ENCODE measurements around the gene XXYLT1. TPM values are rescaled to one million over a fixed set of nuclear protein-coding genes. Genes with fewer than 3 reads are reported as not detected.

Gene XXYLT1
- total RNA-seq, 1 experiment from 2014 or later = 23.4 TPM

DNA sequence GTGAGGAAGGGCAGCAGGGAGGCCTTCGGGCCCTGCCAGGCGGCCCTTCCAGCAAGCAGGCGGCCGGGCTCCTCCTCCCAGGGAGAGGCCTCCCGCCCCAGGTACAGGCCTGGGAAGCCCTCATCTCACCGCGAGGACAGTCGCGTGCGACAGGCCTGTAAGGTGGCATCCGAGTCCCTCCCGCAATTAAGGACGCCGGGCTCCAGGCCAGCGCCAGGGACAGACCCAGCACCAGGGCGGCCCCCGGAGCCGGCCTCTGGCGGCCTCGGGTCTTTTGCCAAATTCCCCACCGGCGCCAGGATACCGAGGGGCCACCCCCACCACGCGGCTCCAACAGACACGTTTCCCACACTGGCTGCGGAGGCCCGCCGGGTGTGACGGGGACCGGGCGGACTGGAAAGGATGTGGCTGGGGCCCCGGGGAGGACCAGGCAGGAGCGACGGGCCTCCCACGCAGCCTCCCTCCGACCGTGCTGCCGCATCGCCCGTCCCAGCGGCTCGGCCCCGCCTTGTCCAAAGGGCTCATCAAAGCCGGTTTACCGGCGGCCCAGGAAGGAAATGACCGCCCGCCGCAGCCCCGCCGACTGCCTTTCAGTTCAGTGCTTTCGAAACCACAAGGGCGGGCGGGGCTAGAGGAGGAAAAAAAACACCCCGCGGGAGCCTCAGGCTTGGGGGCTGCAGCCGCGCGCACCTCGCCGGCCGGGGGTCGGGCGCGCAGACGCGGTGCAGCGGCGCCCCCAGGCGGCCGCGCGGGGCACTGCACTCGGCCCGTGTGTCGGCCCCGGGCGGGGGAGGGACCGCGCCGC, 11.3 kb downstream of the XXYLT1 start (continued):
- TF ChIP-seq, protein P1, sequence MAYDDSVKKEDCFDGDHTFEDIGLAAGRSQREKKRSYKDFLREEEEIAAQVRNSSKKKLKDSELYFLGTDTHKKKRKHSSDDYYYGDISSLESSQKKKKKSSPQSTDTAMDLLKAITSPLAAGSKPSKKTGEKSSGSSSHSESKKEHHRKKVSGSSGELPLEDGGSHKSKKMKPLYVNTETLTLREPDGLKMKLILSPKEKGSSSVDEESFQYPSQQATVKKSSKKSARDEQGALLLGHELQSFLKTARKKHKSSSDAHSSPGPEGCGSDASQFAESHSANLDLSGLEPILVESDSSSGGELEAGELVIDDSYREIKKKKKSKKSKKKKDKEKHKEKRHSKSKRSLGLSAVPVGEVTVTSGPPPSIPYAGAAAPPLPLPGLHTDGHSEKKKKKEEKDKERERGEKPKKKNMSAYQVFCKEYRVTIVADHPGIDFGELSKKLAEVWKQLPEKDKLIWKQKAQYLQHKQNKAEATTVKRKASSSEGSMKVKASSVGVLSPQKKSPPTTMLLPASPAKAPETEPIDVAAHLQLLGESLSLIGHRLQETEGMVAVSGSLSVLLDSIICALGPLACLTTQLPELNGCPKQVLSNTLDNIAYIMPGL (CRISPR knock-in tag; IDR thresholded peaks at IDR 0.05) = 0 out of 2 replicates have a peak, but pooled peaks have one; percentile 10
- TF ChIP-seq ATF1 (CRISPR knock-in tag; IDR thresholded peaks at IDR 0.05) (no peak), TEAD4 (CRISPR knock-in tag; IDR thresholded peaks at IDR 0.05) (no peak), GRHL2 (CRISPR knock-in tag; IDR thresholded peaks at IDR 0.05; ENCODE audit: insufficient replicate concordance, severe bottlenecking) (no peak), ZNF219 (CRISPR knock-in tag; IDR thresholded peaks at IDR 0.05; ENCODE audit: borderline replicate concordance) (no peak), SMAD4 (CRISPR knock-in tag; IDR thresholded peaks at IDR 0.05) (no peak), FOXJ3 (CRISPR knock-in tag; IDR thresholded peaks at IDR 0.05; ENCODE audit: borderline replicate concordance) (no peak)
- TF ChIP-seq, protein P2, sequence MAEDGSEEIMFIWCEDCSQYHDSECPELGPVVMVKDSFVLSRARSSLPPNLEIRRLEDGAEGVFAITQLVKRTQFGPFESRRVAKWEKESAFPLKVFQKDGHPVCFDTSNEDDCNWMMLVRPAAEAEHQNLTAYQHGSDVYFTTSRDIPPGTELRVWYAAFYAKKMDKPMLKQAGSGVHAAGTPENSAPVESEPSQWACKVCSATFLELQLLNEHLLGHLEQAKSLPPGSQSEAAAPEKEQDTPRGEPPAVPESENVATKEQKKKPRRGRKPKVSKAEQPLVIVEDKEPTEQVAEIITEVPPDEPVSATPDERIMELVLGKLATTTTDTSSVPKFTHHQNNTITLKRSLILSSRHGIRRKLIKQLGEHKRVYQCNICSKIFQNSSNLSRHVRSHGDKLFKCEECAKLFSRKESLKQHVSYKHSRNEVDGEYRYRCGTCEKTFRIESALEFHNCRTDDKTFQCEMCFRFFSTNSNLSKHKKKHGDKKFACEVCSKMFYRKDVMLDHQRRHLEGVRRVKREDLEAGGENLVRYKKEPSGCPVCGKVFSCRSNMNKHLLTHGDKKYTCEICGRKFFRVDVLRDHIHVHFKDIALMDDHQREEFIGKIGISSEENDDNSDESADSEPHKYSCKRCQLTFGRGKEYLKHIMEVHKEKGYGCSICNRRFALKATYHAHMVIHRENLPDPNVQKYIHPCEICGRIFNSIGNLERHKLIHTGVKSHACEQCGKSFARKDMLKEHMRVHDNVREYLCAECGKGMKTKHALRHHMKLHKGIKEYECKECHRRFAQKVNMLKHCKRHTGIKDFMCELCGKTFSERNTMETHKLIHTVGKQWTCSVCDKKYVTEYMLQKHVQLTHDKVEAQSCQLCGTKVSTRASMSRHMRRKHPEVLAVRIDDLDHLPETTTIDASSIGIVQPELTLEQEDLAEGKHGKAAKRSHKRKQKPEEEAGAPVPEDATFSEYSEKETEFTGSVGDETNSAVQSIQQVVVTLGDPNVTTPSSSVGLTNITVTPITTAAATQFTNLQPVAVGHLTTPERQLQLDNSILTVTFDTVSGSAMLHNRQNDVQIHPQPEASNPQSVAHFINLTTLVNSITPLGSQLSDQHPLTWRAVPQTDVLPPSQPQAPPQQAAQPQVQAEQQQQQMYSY (CRISPR knock-in tag; IDR thresholded peaks at IDR 0.05) = no peak

DNA sequence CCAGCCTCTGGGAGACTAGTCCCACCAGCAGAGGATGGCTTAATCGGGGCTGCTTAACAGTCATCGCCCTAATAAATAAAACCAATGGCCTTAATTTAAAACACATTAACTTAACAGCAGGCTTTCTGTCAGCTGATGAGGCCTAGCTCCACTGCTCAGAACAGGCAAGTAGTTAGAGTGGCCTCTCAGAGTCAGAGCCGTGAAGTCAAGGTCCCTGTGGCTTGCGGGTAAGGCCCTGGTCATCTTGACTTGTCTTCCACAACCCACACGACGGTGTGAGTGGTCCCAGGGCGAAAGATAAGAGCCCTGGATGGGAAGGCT, 11.8 kb downstream of the XXYLT1 start:
- Mint-ChIP-seq H3K27me3 (ENCODE audit: low read depth) (no peaks in the 10 kb centered on the region), H3K36me3 (no peaks in the 10 kb centered on the region), H3K4me1 (peaks cover 47% of the 10 kb centered on the region), H3K4me3 (peak overlapping the region; percentile 58), H3K27ac (no peak overlapping the region), H3K9me3 (no peaks in the 10 kb centered on the region)
- TF ChIP-seq, protein P3, sequence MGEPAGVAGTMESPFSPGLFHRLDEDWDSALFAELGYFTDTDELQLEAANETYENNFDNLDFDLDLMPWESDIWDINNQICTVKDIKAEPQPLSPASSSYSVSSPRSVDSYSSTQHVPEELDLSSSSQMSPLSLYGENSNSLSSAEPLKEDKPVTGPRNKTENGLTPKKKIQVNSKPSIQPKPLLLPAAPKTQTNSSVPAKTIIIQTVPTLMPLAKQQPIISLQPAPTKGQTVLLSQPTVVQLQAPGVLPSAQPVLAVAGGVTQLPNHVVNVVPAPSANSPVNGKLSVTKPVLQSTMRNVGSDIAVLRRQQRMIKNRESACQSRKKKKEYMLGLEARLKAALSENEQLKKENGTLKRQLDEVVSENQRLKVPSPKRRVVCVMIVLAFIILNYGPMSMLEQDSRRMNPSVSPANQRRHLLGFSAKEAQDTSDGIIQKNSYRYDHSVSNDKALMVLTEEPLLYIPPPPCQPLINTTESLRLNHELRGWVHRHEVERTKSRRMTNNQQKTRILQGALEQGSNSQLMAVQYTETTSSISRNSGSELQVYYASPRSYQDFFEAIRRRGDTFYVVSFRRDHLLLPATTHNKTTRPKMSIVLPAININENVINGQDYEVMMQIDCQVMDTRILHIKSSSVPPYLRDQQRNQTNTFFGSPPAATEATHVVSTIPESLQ (CRISPR knock-in tag; IDR thresholded peaks at IDR 0.05) = no peak
- TF ChIP-seq MXD4 (CRISPR knock-in tag; IDR thresholded peaks at IDR 0.05; ENCODE audit: borderline replicate concordance) (no peak), NR2C2 (CRISPR knock-in tag; IDR thresholded peaks at IDR 0.05) (no peak), NR1H2 (CRISPR knock-in tag; IDR thresholded peaks at IDR 0.05) (no peak), FOXJ3 (CRISPR knock-in tag; IDR thresholded peaks at IDR 0.05; ENCODE audit: borderline replicate concordance) (no peak)
- TF ChIP-seq, protein P4, sequence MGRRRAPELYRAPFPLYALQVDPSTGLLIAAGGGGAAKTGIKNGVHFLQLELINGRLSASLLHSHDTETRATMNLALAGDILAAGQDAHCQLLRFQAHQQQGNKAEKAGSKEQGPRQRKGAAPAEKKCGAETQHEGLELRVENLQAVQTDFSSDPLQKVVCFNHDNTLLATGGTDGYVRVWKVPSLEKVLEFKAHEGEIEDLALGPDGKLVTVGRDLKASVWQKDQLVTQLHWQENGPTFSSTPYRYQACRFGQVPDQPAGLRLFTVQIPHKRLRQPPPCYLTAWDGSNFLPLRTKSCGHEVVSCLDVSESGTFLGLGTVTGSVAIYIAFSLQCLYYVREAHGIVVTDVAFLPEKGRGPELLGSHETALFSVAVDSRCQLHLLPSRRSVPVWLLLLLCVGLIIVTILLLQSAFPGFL (CRISPR knock-in tag; IDR thresholded peaks at IDR 0.05; ENCODE audit: borderline replicate concordance) = no peak
- TF ChIP-seq, protein P5, sequence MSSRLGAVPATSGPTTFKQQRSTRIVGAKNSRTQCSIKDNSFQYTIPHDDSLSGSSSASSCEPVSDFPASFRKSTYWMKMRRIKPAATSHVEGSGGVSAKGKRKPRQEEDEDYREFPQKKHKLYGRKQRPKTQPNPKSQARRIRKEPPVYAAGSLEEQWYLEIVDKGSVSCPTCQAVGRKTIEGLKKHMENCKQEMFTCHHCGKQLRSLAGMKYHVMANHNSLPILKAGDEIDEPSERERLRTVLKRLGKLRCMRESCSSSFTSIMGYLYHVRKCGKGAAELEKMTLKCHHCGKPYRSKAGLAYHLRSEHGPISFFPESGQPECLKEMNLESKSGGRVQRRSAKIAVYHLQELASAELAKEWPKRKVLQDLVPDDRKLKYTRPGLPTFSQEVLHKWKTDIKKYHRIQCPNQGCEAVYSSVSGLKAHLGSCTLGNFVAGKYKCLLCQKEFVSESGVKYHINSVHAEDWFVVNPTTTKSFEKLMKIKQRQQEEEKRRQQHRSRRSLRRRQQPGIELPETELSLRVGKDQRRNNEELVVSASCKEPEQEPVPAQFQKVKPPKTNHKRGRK (CRISPR knock-in tag; IDR thresholded peaks at IDR 0.05; ENCODE audit: borderline replicate concordance) = no peak
- TF ChIP-seq, protein P6, sequence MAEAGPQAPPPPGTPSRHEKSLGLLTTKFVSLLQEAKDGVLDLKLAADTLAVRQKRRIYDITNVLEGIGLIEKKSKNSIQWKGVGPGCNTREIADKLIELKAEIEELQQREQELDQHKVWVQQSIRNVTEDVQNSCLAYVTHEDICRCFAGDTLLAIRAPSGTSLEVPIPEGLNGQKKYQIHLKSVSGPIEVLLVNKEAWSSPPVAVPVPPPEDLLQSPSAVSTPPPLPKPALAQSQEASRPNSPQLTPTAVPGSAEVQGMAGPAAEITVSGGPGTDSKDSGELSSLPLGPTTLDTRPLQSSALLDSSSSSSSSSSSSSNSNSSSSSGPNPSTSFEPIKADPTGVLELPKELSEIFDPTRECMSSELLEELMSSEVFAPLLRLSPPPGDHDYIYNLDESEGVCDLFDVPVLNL (CRISPR knock-in tag; IDR thresholded peaks at IDR 0.05; ENCODE audit: borderline replicate concordance, low read depth) = no peak
- TF ChIP-seq, protein P7, sequence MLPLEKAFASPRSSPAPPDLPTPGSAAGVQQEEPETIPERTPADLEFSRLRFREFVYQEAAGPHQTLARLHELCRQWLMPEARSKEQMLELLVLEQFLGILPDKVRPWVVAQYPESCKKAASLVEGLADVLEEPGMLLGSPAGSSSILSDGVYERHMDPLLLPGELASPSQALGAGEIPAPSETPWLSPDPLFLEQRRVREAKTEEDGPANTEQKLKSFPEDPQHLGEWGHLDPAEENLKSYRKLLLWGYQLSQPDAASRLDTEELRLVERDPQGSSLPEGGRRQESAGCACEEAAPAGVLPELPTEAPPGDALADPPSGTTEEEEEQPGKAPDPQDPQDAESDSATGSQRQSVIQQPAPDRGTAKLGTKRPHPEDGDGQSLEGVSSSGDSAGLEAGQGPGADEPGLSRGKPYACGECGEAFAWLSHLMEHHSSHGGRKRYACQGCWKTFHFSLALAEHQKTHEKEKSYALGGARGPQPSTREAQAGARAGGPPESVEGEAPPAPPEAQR (CRISPR knock-in tag; IDR thresholded peaks at IDR 0.05) = no peak
- TF ChIP-seq, protein P8, sequence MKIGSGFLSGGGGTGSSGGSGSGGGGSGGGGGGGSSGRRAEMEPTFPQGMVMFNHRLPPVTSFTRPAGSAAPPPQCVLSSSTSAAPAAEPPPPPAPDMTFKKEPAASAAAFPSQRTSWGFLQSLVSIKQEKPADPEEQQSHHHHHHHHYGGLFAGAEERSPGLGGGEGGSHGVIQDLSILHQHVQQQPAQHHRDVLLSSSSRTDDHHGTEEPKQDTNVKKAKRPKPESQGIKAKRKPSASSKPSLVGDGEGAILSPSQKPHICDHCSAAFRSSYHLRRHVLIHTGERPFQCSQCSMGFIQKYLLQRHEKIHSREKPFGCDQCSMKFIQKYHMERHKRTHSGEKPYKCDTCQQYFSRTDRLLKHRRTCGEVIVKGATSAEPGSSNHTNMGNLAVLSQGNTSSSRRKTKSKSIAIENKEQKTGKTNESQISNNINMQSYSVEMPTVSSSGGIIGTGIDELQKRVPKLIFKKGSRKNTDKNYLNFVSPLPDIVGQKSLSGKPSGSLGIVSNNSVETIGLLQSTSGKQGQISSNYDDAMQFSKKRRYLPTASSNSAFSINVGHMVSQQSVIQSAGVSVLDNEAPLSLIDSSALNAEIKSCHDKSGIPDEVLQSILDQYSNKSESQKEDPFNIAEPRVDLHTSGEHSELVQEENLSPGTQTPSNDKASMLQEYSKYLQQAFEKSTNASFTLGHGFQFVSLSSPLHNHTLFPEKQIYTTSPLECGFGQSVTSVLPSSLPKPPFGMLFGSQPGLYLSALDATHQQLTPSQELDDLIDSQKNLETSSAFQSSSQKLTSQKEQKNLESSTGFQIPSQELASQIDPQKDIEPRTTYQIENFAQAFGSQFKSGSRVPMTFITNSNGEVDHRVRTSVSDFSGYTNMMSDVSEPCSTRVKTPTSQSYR (CRISPR knock-in tag; IDR thresholded peaks at IDR 0.05) = no peak
- ChIA-PET POLR2A (interaction anchor here (0.6 to 0.7 kb wide), 2 partner anchors 11 to 621 kb away, joined by 3 read pairs; no protein-coding TSS in a partner anchor), CTCF (interaction anchor here (0.8 to 1.7 kb wide), 5 partner anchors 11 to 576 kb away, joined by 3 to 11 read pairs (median 4); no protein-coding TSS in a partner anchor)
- ATAC-seq (no peak; the same call in 1 of the 2 replicates), DNase-seq (ENCODE audit: low spot score) (no peak)

All from WTC11 (cell line).